Keratinocyte (primary cell): ENCODE measurements around the gene TMEM132D.

Experiments
- CTCF ChIP-seq, 3 experiments: IDR thresholded peaks in 1 of 3; conservative IDR thresholded peaks in 1 of 3; optimal IDR thresholded peaks in 1 of 3; 2 replicates in 2 of 3; 3 replicates in 1 of 3; pipeline versions ENCODE3 to v1.5.1; 2011; ENCODE audit warnings: low read length in 3 of 3, mild to moderate bottlenecking in 3 of 3, moderate library complexity in 2 of 3, control low read depth in 1 of 3, inconsistent platforms in 1 of 3; ENCODE audit not compliant: insufficient read depth in 2 of 3; ENCODE audit errors: extremely low read depth in 1 of 3
- EZH2 ChIP-seq: IDR thresholded peaks from one replicate; pipeline ENCODE4 v1.6.1; 2012; ENCODE audit warnings: inconsistent platforms, mild to moderate bottlenecking, low read length, moderate library complexity

GRCh38 chr12:129551441-129551840 is 352.4 kb downstream of the TMEM132D start:
- TF ChIP-seq CTCF (optimal IDR thresholded peaks at IDR 0.05 in 1 of 3, IDR thresholded peaks at IDR 0.05 in 1 of 3, conservative IDR thresholded peaks at IDR 0.05 in 1 of 3; ENCODE audit: extremely low read depth in 1 of 3, insufficient read depth in 2 of 3, low read length in 3 of 3) (no peak), EZH2 (no peak)
